GM23338 (cell line): Measurements from ENCODE around the gene FAM20A. TPM values are rescaled to one million over a fixed set of nuclear protein-coding genes. Genes with fewer than 3 reads are reported as not detected.

Experiments
- ATAC-seq: fragments of 200-7000 bp; cut with Tn5 transposase; 3 replicates; pipeline ENCODE4 v1.9.1; 2020
- DNase-seq: peaks from one replicate; pipeline ENCODE4 v3.0.0-alpha.2; 2015; ENCODE audit warnings: low spot score
- H2AFZ ChIP-seq: fragments of 200-600 bp; sonication (generic); 2 replicates; pipeline ENCODE4 v1.8.0; 2016; ENCODE audit warnings: antibody characterized with exemption, mild to moderate bottlenecking, moderate library complexity
- H3F3A ChIP-seq: fragments of 200-600 bp; sonication (generic); replicated peaks from 2 replicates; pipeline ENCODE4 v1.8.0; 2017; ENCODE audit warnings: antibody characterized with exemption, mixed run types, low read depth
- H3K27ac ChIP-seq: fragments of 200-600 bp; sonication (generic); 2 replicates; pipeline ENCODE4 v1.6.1; 2016; ENCODE audit warnings: low read depth
- H3K27me3 ChIP-seq: fragments of 200-600 bp; sonication (generic); 2 replicates; pipeline ENCODE4 v1.8.0; 2016; ENCODE audit warnings: mild to moderate bottlenecking, mixed run types, moderate library complexity; ENCODE audit not compliant: insufficient read depth
- H3K36me3 ChIP-seq: fragments of 200-600 bp; sonication (generic); 2 replicates; pipeline ENCODE4 v1.8.0; 2016; ENCODE audit warnings: mild to moderate bottlenecking; ENCODE audit not compliant: insufficient read depth
- H3K4me1 ChIP-seq: fragments of 200-600 bp; sonication (generic); 2 replicates; pipeline ENCODE4 v1.8.0; 2016; ENCODE audit warnings: mild to moderate bottlenecking, moderate library complexity; ENCODE audit not compliant: insufficient read depth
- H3K4me2 ChIP-seq: fragments of 200-600 bp; sonication (generic); 2 replicates; pipeline ENCODE4 v1.7.1; 2017; ENCODE audit warnings: mixed run types
- H3K4me3 ChIP-seq: fragments of 200-600 bp; sonication (generic); 2 replicates; pipeline ENCODE4 v1.6.1; 2016; ENCODE audit warnings: mixed run types
- H3K79me2 ChIP-seq: fragments of 200-600 bp; sonication (generic); replicated peaks from 2 replicates; pipeline ENCODE4 v1.8.0; 2017; ENCODE audit warnings: mild to moderate bottlenecking; ENCODE audit not compliant: insufficient read depth
- H3K9me2 ChIP-seq: fragments of 200-600 bp; sonication (generic); 2 replicates; pipeline ENCODE4 v1.8.0; 2017; ENCODE audit not compliant: insufficient read depth
- H4K20me1 ChIP-seq: fragments of 200-600 bp; sonication (generic); replicated peaks from 2 replicates; pipeline ENCODE4 v1.8.0; 2017; ENCODE audit warnings: mild to moderate bottlenecking; ENCODE audit not compliant: insufficient read depth
- H3K27ac Mint-ChIP-seq: 2 replicates; pipeline ENCODE4 v1.8.0; 2020; ENCODE audit warnings: inconsistent platforms, mild to moderate bottlenecking, moderate library complexity, mixed read lengths
- H3K27me3 Mint-ChIP-seq: 3 replicates; pipeline ENCODE4 v1.8.0; 2022; ENCODE audit warnings: low read depth, mild to moderate bottlenecking, moderate library complexity, mixed read lengths, inconsistent platforms; ENCODE audit not compliant: insufficient read depth, poor library complexity
- H3K36me3 Mint-ChIP-seq: 3 replicates; pipeline ENCODE4 v1.8.0; 2021; ENCODE audit warnings: low read depth, mild to moderate bottlenecking, inconsistent platforms, moderate library complexity, mixed read lengths
- H3K4me1 Mint-ChIP-seq: 3 replicates; pipeline ENCODE4 v1.8.0; 2020; ENCODE audit warnings: mild to moderate bottlenecking, inconsistent platforms, mixed read lengths
- H3K4me3 Mint-ChIP-seq: 3 replicates; pipeline ENCODE4 v1.8.0; 2021; ENCODE audit warnings: moderate library complexity, mild to moderate bottlenecking, inconsistent platforms, mixed read lengths
- H3K9me3 Mint-ChIP-seq: 3 replicates; pipeline ENCODE4 v1.8.0; 2020; ENCODE audit warnings: moderate library complexity, mild to moderate bottlenecking, inconsistent platforms, mixed read lengths
- CREB1 ChIP-seq: fragments of 250-450 bp; sonication (Bioruptor Pico); IDR thresholded peaks from 2 replicates; pipeline ENCODE4 v1.5.0; 2020; ENCODE audit warnings: low read depth, mild to moderate bottlenecking, moderate library complexity
- CTCF ChIP-seq, 2 experiments: fragments of 200-600 bp in 1 of 2; sonication (generic) in 1 of 2; conservative IDR thresholded peaks; 2 replicates each; pipeline versions ENCODE4 v1.5.1 to v1.6.1; 2016 to 2017; ENCODE audit warnings: antibody characterized with exemption in 2 of 2, low read depth in 2 of 2, mild to moderate bottlenecking in 2 of 2, moderate library complexity in 1 of 2
- EZH2 ChIP-seq: fragments of 200-600 bp; sonication (generic); IDR thresholded peaks from one replicate; pipeline ENCODE4 v1.8.0; 2017; ENCODE audit warnings: antibody characterized with exemption, mild to moderate bottlenecking, low read depth; ENCODE audit not compliant: unreplicated experiment
- EZH2phosphoT487 ChIP-seq: fragments of 200-600 bp; sonication (generic); IDR thresholded peaks from one replicate; pipeline ENCODE4 v1.8.1; 2018; ENCODE audit warnings: antibody characterized with exemption; ENCODE audit not compliant: unreplicated experiment
- JUNB ChIP-seq: IDR thresholded peaks from one replicate; pipeline ENCODE4 v1.6.1; 2016; ENCODE audit warnings: antibody characterized with exemption; ENCODE audit not compliant: unreplicated experiment
- NANOG ChIP-seq: IDR thresholded peaks from 2 replicates; pipeline ENCODE4 v1.6.1; 2016; ENCODE audit warnings: antibody characterized with exemption, borderline replicate concordance
- REST ChIP-seq: IDR thresholded peaks from one replicate; pipeline ENCODE4 v1.6.1; 2018; ENCODE audit warnings: antibody characterized with exemption; ENCODE audit not compliant: unreplicated experiment
- STAT1 ChIP-seq: IDR thresholded peaks from one replicate; pipeline ENCODE4 v1.6.1; 2016; ENCODE audit warnings: antibody characterized with exemption; ENCODE audit not compliant: unreplicated experiment
- ZNF114 ChIP-seq: fragments of 250-450 bp; sonication (Bioruptor Pico); IDR thresholded peaks from 2 replicates; pipeline ENCODE4 v1.5.0; 2020; ENCODE audit warnings: mild to moderate bottlenecking, moderate library complexity
- polyA plus RNA-seq: library from polyadenylated mRNA; unstranded; fragments of >200 nt; fragmentation: Nextera tagmentation; extraction: Ambion mirVana; gene quantifications from 2 replicates; pipeline ENCODE4 v1.2.1, GENCODE V29; 2016
- total RNA-seq: library from RNA; depleted of rRNA; stranded (reverse); fragments of >200 nt; shearing (Covaris generic); gene quantifications from 2 replicates; pipeline ENCODE4 v1.2.3, GENCODE V29; 2014

Gene FAM20A
- total and polyA plus RNA-seq, 2 experiments from 2014 or later: 1.3 to 1.6 TPM

- Mint-ChIP-seq H3K36me3 (peaks cover 23% of the 10 kb centered on the region; the same call in 2 of the 3 replicates), H3K9me3 (peaks cover 34% of the 10 kb centered on the region), H3K4me1 (no peaks in the 10 kb centered on the region), H3K27me3 (no peaks in the 10 kb centered on the region), H3K27ac (no peak overlapping the region), H3K4me3 (no peak overlapping the region)
- no peak for ATAC-seq
- no peaks in the 10 kb centered on the region for H3K27me3 ChIP-seq
- no peaks in the 10 kb centered on the region for H3K79me2 ChIP-seq
- no peaks in the 10 kb centered on the region for H4K20me1 ChIP-seq
- H2AFZ ChIP-seq: no peak overlapping the region
- no peaks in the 10 kb centered on the region for H3K4me1 ChIP-seq
- no peaks in the 10 kb centered on the region for H3F3A ChIP-seq
- TF ChIP-seq EZH2phosphoT487 (no peak), EZH2 (no peak), CTCF (conservative IDR thresholded peaks at IDR 0.05; ENCODE audit: low read depth in 2 of 2) (no peak), CREB1 (CRISPR knock-in tag) (no peak), JUNB (no peak), REST (no peak), ZNF114 (CRISPR knock-in tag) (no peak)
- no peaks in the 10 kb centered on the region for H3K9me2 ChIP-seq
- no peak overlapping the region for H3K4me2 ChIP-seq
- H3K27ac ChIP-seq: no peak overlapping the region
- H3K36me3 ChIP-seq: peaks cover 8% of the 10 kb centered on the region; the same call in 1 of the 2 replicates
- no peak for DNase-seq
- H3K4me3 ChIP-seq: no peak overlapping the region
Observed at GRCh38 chr17:68611353-68612208, 10.4 kb upstream of the FAM20A start.

- H2AFZ ChIP-seq: no peak overlapping the region
- H3K27ac ChIP-seq: no peak overlapping the region
- Mint-ChIP-seq H3K4me3 (no peak overlapping the region), H3K36me3 (peaks cover 23% of the 10 kb centered on the region; the same call in 2 of the 3 replicates), H3K4me1 (no peaks in the 10 kb centered on the region), H3K27me3 (no peaks in the 10 kb centered on the region), H3K27ac (no peak overlapping the region), H3K9me3 (peaks cover 34% of the 10 kb centered on the region)
- peaks cover 8% of the 10 kb centered on the region; the same call in 1 of the 2 replicates for H3K36me3 ChIP-seq
- no peaks in the 10 kb centered on the region for H3K9me2 ChIP-seq
- no peaks in the 10 kb centered on the region for H4K20me1 ChIP-seq
- H3K79me2 ChIP-seq: no peaks in the 10 kb centered on the region
- H3K4me1 ChIP-seq: no peaks in the 10 kb centered on the region
- H3F3A ChIP-seq: no peaks in the 10 kb centered on the region
- ATAC-seq (no peak), DNase-seq (no peak)
- TF ChIP-seq ZNF114 (CRISPR knock-in tag) (no peak), NANOG (no peak), STAT1 (no peak)
- H3K27me3 ChIP-seq: no peaks in the 10 kb centered on the region
- H3K4me3 ChIP-seq: no peak overlapping the region
- H3K4me2 ChIP-seq: no peak overlapping the region
Observed at GRCh38 chr17:68610554-68610953, 9.4 kb upstream of the FAM20A start.
